Panc1 (cell line): ENCODE data around the gene WDR20. TPM values are rescaled to one million over a fixed set of nuclear protein-coding genes. Genes with fewer than 3 reads are reported as not detected.
A peak's percentile ranks its signal among the peaks of the same experiment; 100 is the strongest.

Source experiments
- ATAC-seq: fragments of 200-7000 bp; cut with Tn5 transposase; 2 replicates; pipeline ENCODE4 v1.9.1; 2020; ENCODE audit warnings: mild to moderate bottlenecking, moderate library complexity
- BruUV-seq: library from RNA; stranded (reverse); fragments of 400-500 nt; replicated peaks from 2 replicates; lab custom pipeline; 2021; lab: Mats Ljungman, UMichigan
- CTCF ChIA-PET: fragments of 300-600 bp; sonication (Branson Sonifier 250); formaldehyde crosslinking; loops from one replicate; lab custom pipeline; 2022; ENCODE audit warnings: antibody characterized with exemption; lab: Charles Lee
- POLR2A ChIA-PET: fragments of 300-600 bp; sonication (Branson Sonifier 250); formaldehyde crosslinking; loops from one replicate; lab custom pipeline; 2022; ENCODE audit warnings: antibody characterized with exemption; lab: Charles Lee
- DNase-seq: peaks from one replicate; pipeline ENCODE4 v3.0.0-alpha.2; 2010; ENCODE audit warnings: low read depth, low spot score
- H3K27ac ChIP-seq: 2 replicates; pipeline ENCODE4 v1.5.1; 2011; ENCODE audit warnings: mild to moderate bottlenecking, low read length, inconsistent platforms
- H3K27me3 ChIP-seq: fragments of 200-500 bp; sonication (Bioruptor generic); 2 replicates; pipeline ENCODE4 v1.6.0; 2014; ENCODE audit warnings: low read length, inconsistent platforms; ENCODE audit not compliant: control insufficient read depth, insufficient read depth
- H3K36me3 ChIP-seq: fragments of 200-500 bp; sonication (Bioruptor generic); 2 replicates; pipeline ENCODE4 v1.5.1; 2014; ENCODE audit warnings: inconsistent platforms, mild to moderate bottlenecking, low read length, moderate library complexity; ENCODE audit not compliant: control insufficient read depth, insufficient read depth
- H3K4me1 ChIP-seq: 2 replicates; pipeline ENCODE4 v1.5.1; 2011; ENCODE audit warnings: inconsistent platforms, mild to moderate bottlenecking, low read length, moderate library complexity; ENCODE audit not compliant: control insufficient read depth, insufficient read depth
- H3K4me3 ChIP-seq, 2 experiments: 2 replicates each; pipeline ENCODE4 v1.5.1; 2011 to 2012; ENCODE audit warnings: low read depth in 2 of 2, low read length in 2 of 2, mild to moderate bottlenecking in 2 of 2, inconsistent platforms in 1 of 2, moderate library complexity in 1 of 2
- H3K9me3 ChIP-seq: fragments of 200-500 bp; sonication (Bioruptor generic); 2 replicates; pipeline ENCODE4 v1.5.1; 2014; ENCODE audit warnings: low read depth, mild to moderate bottlenecking, inconsistent platforms, low read length, moderate library complexity; ENCODE audit not compliant: control insufficient read depth, insufficient read depth
- POLR2AphosphoS5 ChIP-seq: IDR thresholded peaks from 2 replicates; pipeline ENCODE4 v1.6.1; 2012; ENCODE audit warnings: mild to moderate bottlenecking, low read depth, low read length, moderate library complexity
- REST ChIP-seq, 2 experiments: IDR thresholded peaks; 2 replicates each; pipeline ENCODE4 v1.6.1; 2011 to 2012; ENCODE audit warnings: low read depth in 2 of 2, control low read depth in 1 of 2, low read length in 1 of 2, mild to moderate bottlenecking in 1 of 2, moderate library complexity in 1 of 2; ENCODE audit not compliant: insufficient read depth in 1 of 2
- SIN3A ChIP-seq: IDR thresholded peaks from 2 replicates; pipeline ENCODE4 v1.6.1; 2012; ENCODE audit warnings: low read depth, mild to moderate bottlenecking, low read length, moderate library complexity, borderline replicate concordance; ENCODE audit not compliant: insufficient read depth
- TCF7L2 ChIP-seq: IDR thresholded peaks from 2 replicates; pipeline ENCODE4 v1.6.1; 2011; ENCODE audit warnings: mild to moderate bottlenecking, low read depth, low read length, inconsistent platforms
- in situ Hi-C: cut with HindIII; loops from 2 replicates; pipeline ENCODE4 v1.10.0; 2016; ENCODE audit warnings: low sequenced_read_pairs, low pct_unique_long_range_greater_than_20kb
- intact Hi-C: fragments of 100-400 bp; cut with micrococcal nuclease; formaldehyde crosslinking; loops from one replicate; pipeline ENCODE4 v1.10.0; 2022; ENCODE audit not compliant: unreplicated experiment
- total RNA-seq: library from RNA; stranded (reverse); gene quantifications from one replicate; pipeline ENCODE4 v1.2.1, GENCODE V29; 2021; ENCODE audit not compliant: unreplicated experiment
- TF ChIP-seq, protein P1 (sequence below): fragments of 450-650 bp; IDR thresholded peaks from 2 replicates; pipeline ENCODE4 v1.5.1; 2017; ENCODE audit warnings: mild to moderate bottlenecking

WDR20 gene
- total RNA-seq, 1 experiment from 2014 or later: 20.2 TPM

DNA sequence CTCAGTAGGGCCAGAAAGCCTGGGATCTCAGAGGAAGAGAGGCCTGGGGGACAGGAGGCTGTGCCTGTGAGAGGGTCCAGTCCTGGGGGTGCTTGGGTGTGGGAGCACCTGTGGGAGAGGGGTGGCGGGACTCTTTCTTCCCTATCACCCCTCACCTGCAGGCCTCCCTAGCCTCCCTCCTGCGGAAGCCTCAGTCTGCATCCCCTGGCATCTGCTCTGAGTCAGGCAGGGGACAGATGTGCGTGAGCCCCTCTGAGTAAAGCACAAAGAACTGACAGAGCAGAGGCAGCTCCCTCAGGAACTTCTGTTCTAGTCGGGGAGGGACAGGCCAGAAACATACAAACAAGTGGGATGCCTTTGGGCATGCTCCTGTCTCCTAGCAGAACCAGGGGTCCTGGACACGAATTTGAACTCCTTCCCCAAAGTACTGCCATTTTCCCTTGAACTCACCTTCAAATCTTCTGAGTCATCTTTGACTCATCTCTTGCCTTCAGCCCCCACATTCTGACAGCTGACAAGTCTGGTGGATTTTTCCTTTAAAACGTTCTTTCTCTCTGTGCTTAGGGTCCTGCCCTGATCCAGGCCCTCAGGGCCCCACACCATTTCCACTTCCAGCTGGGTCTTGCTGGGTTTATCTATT, 44.3 kb upstream of the WDR20 start:
- intact Hi-C loops (no loop called here), in situ Hi-C loops (no loop called here)
- no peak overlapping the region for H3K27ac ChIP-seq
- H3K36me3 ChIP-seq: no peaks in the 10 kb centered on the region
- no TSS peak for BruUV-seq
- no peak overlapping the region for H3K4me3 ChIP-seq
- H3K27me3 ChIP-seq: no peaks in the 10 kb centered on the region
- POLR2A ChIA-PET: no interaction called here
- ATAC-seq (no peak), DNase-seq (no peak)
- TF ChIP-seq TCF7L2 (no peak), REST (IDR thresholded peaks at IDR 0.05; ENCODE audit: insufficient read depth in 1 of 2, low read depth in 2 of 2, low read length in 1 of 2) (no peak), SIN3A (no peak), POLR2AphosphoS5 (no peak)
- TF ChIP-seq, protein P1, sequence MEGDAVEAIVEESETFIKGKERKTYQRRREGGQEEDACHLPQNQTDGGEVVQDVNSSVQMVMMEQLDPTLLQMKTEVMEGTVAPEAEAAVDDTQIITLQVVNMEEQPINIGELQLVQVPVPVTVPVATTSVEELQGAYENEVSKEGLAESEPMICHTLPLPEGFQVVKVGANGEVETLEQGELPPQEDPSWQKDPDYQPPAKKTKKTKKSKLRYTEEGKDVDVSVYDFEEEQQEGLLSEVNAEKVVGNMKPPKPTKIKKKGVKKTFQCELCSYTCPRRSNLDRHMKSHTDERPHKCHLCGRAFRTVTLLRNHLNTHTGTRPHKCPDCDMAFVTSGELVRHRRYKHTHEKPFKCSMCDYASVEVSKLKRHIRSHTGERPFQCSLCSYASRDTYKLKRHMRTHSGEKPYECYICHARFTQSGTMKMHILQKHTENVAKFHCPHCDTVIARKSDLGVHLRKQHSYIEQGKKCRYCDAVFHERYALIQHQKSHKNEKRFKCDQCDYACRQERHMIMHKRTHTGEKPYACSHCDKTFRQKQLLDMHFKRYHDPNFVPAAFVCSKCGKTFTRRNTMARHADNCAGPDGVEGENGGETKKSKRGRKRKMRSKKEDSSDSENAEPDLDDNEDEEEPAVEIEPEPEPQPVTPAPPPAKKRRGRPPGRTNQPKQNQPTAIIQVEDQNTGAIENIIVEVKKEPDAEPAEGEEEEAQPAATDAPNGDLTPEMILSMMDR: no peak
- CTCF ChIA-PET: interaction anchor here (1.0 kb wide), 1 partner anchor 32 kb away, joined by 15 read pairs; no protein-coding TSS in a partner anchor
- H3K4me1 ChIP-seq: peaks cover 4% of the 10 kb centered on the region
- H3K9me3 ChIP-seq: no peaks in the 10 kb centered on the region

- intact Hi-C loops (no loop called here), in situ Hi-C loops (no loop called here)
- peaks cover 4% of the 10 kb centered on the region for H3K4me1 ChIP-seq
- POLR2A ChIA-PET: interaction anchor here (0.5 kb wide), 1 partner anchor 8 kb away, joined by 12 read pairs; no protein-coding TSS in a partner anchor
- CTCF ChIA-PET: interaction anchor here (0.6 to 1.0 kb wide), 3 partner anchors 13 to 33 kb away, joined by 3 to 15 read pairs (median 6); no protein-coding TSS in a partner anchor
- DNase-seq: no peak
- no peak overlapping the region for H3K27ac ChIP-seq
- BruUV-seq: no TSS peak
- peak; percentile 56 for ATAC-seq
- TF ChIP-seq TCF7L2 (no peak), POLR2AphosphoS5 (no peak), SIN3A (no peak), REST (IDR thresholded peaks at IDR 0.05; ENCODE audit: insufficient read depth in 1 of 2, low read depth in 2 of 2, low read length in 1 of 2) (no peak)
- TF ChIP-seq, protein P1: no peak
- H3K36me3 ChIP-seq: no peaks in the 10 kb centered on the region
- no peaks in the 10 kb centered on the region for H3K27me3 ChIP-seq
- no peaks in the 10 kb centered on the region for H3K9me3 ChIP-seq
- no peak overlapping the region for H3K4me3 ChIP-seq
These were observed 43.7 kb upstream of the WDR20 start for GRCh38 chr14:102095871-102096568.
